GM10847 (cell line): ENCODE data around the gene STIM2.

Experiments used
- POLR2A ChIP-seq: IDR thresholded peaks from 2 replicates; pipeline ENCODE4 v1.6.1; 2011; ENCODE audit not compliant: insufficient read length; ENCODE audit errors: extremely low read depth

The STIM2 gene

DNA sequence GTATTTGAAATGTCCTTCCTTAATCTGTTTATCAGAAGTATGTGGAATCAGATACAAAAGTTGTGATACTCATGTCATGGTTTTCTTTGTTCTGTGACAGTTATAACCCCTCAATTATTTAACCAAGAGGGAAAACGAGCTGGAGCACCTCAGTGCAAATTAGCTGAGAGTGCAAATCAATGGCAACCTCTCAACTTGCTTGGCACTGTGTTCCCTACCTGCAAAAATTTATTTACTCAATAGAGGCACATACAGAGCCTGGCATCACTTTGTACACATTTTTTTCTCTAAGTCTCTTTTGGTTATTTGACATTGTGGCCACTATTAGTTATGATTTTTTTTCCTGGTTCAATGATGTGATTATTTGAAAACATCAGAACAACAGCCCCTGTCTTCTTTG lies 186.2 kb downstream of the STIM2 start:
- no peak for TF ChIP-seq POLR2A

DNA sequence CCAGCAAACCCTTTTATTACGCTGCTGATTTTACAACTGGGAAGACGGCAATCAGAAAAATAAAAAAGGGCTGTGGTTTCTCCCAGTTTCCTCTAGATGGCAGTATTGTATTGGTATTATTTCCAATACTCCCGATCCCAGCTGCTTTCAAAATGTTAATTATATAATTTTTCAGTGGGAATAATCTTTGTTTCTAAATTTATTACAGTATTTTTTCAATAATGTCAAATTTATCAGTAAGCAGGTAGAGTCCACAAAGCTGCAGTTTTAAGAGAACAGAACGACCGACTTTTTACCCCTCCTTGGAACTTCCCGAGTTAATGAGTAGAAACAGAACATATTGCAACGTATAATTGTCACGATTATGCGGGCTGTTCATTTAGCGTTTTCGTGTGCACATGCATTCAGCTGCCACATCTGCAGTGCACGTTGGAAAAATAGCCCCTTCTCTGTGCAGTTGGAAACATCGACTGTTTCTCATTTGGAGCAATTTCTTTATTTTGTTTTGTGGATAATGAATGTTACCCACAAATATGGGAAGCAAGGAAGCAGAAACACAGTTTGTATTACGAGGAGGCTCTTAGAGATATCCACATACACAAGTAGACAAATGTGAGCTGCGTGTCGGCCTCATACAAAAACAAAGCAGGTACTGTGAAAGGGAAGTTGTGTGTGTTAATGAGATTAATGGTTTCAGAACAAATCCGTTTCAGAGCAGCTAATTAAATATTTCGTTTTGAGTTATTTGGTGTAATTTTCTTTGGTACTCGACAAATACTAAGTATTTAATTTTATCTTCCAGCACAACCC lies 188.0 kb downstream of the STIM2 start:
- TF ChIP-seq POLR2A: no peak

DNA sequence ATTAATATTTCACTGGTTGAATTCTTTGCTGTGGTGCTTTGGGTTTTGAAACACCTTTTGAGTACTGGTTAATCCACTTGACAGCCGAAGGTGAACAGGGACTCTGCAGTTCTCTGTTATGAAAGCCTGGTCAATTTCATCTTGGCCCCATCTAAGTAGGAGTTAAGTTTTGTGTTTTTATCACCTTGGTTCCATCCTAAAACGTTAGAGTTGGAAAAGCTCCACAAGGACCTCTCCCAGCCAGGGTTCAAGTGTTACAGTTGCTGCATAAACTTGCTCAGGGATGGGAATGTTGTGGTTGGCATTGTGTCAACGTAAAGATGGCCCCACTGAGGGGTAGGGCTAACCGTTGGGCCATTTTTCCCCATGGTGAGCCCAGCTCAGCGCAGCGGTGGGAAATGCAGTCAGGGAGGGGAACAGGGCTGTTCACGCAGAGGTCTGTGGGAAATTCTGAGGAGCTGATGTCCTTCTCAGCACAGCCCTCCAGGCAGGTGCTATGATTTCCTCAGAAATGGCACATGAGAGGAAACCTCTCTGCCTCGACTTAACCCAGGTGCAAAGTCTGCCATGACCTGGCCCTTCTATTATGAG lies 188.7 kb downstream of the STIM2 start:
- TF ChIP-seq POLR2A: no peak

- TF ChIP-seq POLR2A: no peak
Measured at GRCh38 chr4:27050731-27051130, 190.1 kb downstream of the STIM2 start.

DNA sequence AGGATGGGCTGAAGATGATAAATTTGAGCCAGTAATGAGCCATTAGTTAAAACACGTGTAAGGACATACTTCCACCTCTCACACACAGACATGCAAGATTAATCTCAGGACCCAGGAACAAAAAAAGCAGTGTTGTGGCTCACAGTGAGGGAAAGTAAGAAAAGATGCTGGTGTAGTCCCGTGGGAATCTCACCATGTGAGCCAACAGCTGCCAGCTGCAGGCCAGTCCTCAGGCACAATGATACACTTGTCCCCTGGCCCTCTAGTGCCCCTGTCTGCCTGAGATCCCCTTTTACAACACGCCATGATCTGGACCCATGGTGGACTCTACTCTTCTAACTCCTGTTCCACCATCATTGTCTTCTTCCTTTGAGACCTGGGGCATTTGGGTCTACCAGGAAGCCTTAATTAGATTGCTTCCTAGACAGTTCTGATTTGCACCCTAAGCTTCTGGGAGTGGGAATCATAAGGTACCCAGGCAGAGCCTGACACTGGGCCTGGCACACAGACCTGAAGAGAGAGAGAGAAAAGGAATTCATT lies 194.7 kb downstream of the STIM2 start:
- TF ChIP-seq POLR2A: no peak

- TF ChIP-seq POLR2A: no peak
Measured at GRCh38 chr4:27056281-27056680, 195.6 kb downstream of the STIM2 start.

GRCh38 chr4:27057053-27057452 lies 196.4 kb downstream of the STIM2 start:
- no peak for TF ChIP-seq POLR2A

- no peak for TF ChIP-seq POLR2A
Measured at GRCh38 chr4:27057662-27058061, 197.0 kb downstream of the STIM2 start.

DNA sequence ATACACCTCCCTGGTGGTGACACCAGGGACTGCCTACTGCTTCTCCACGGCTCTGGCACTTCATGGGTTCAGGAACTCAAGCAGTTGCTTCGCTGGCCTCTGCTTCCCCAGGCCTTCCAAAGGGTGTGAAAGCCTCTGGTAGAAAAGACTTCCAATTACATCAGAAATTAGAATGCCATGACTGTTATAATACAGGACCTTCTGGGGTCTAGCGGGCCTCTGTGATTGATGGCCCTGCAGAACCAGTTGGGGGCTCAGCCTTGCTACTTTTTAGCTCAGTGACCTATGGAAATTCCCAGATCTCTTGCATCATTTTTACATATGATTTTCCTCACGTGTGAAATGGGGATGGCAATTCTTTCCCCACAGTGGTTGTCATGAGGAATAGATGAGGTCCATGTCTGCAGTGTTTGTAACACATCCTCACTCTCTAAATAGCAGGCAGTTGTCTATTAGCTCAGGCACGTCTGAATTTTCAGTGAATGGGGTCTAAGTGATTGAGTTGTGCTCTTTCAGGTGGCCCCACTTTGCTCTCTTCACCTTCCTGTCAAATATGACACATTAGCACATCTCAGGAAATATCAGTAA lies 198.3 kb downstream of the STIM2 start:
- no peak for TF ChIP-seq POLR2A

DNA sequence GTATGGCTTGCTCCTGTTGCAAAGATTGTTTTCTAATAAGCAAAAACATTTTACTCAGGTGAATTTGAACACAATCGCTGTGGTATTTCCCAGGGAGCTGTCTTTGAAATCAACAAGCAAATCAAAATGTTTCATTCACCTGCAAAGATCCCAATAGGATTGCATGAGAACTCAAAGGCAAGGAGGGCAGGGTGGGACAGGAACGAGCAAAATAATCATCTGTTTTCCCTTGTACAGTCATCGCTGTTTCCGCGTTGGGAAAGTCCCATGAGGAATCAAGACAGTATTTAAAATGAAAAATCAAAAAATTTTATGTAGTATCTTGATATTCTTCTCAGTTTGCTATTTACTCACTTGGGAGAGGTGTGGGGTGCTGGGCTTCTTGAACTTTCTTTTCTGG lies 198.8 kb downstream of the STIM2 start:
- TF ChIP-seq POLR2A: no peak

- no peak for TF ChIP-seq POLR2A
Measured at GRCh38 chr4:27062256-27062655, 201.6 kb downstream of the STIM2 start.

DNA sequence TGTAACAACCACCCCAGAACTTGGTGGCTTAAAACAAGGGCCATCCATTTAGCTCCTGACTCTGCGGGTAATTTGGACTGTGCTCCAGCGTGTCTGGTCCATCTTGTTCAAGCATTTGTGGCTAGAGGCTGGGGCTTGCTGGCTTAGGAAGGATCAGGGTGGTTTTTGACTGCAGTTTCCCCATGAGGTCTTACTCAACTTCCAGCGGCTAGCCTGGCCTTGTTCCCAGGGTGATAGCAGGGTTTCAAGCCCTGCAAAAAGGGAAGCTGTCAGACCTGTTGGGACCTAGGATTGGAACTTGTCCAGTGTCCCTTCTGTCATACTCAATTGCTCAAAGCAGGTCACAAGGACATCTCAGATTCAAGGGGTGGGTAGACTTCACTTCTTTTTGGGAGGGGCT lies 205.9 kb downstream of the STIM2 start:
- TF ChIP-seq POLR2A: no peak

DNA sequence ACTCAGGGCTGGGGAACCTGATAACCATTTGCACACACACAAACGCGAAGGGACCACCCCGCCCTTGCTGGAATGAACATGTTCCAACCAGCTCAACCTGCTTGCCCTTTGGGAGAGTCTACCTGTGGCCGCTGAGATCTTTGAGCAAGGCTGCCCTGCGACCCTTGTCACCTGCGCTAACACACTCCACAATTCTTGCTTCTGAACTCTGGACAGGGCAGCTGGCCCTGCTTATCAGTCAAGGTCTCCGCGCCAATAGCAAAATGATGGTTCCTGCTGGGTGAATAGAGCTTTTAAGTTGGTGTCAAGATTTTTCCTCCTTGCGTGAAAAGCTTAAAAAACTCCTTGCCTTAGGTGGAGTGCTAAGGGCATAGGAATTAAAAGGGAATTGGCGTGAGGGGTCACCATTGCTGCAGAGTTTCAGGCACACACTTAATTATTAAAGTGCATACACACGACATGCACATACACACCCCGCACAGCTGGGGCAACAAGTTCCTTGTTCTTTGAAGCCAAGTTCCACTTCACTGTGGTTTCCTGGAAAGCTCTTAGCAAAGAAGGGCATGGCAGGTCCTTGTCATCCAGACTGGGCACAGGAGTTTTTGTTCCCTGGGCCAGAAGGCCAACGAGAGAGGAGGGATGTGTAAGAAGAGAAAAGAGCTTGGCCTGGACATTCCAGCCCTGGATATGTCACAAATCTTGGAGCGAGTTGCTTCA lies 207.7 kb downstream of the STIM2 start:
- TF ChIP-seq POLR2A: no peak
